Muscle layer of colon (tissue), 2 donors: ENCODE measurements around the gene PAK6.

Source experiments
- H3K27ac ChIP-seq: one replicate; pipeline ENCODE4 v1.7.0; 2013; ENCODE audit warnings: low read depth, mild to moderate bottlenecking, low read length, moderate library complexity
- H3K27me3 ChIP-seq, 2 donors: one replicate each; pipeline ENCODE4 v1.7.0; 2013; ENCODE audit warnings: low read length in 2 of 2, mild to moderate bottlenecking in 2 of 2; ENCODE audit not compliant: insufficient read depth in 2 of 2, control insufficient read depth in 1 of 2
- H3K36me3 ChIP-seq: one replicate; pipeline ENCODE4 v1.7.0; 2013; ENCODE audit warnings: mild to moderate bottlenecking, low read length; ENCODE audit not compliant: insufficient read depth
- H3K4me1 ChIP-seq: one replicate; pipeline ENCODE4 v1.7.0; 2013; ENCODE audit warnings: mild to moderate bottlenecking, low read length; ENCODE audit not compliant: insufficient read depth
- H3K4me3 ChIP-seq, 2 donors: one replicate each; pipeline ENCODE4 v1.7.0; 2013; ENCODE audit warnings: low read length in 2 of 2, low read depth in 1 of 2, mild to moderate bottlenecking in 1 of 2, moderate library complexity in 1 of 2
- H3K9ac ChIP-seq: one replicate; pipeline ENCODE4 v1.7.0; 2013; ENCODE audit warnings: low read length
- H3K9me3 ChIP-seq: one replicate; pipeline ENCODE4 v1.7.0; 2013; ENCODE audit warnings: mild to moderate bottlenecking, low read length
- donor health status: abdominal sarcoma.
- donor health status: Adenocarcinoma of cecum.

Gene PAK6

DNA sequence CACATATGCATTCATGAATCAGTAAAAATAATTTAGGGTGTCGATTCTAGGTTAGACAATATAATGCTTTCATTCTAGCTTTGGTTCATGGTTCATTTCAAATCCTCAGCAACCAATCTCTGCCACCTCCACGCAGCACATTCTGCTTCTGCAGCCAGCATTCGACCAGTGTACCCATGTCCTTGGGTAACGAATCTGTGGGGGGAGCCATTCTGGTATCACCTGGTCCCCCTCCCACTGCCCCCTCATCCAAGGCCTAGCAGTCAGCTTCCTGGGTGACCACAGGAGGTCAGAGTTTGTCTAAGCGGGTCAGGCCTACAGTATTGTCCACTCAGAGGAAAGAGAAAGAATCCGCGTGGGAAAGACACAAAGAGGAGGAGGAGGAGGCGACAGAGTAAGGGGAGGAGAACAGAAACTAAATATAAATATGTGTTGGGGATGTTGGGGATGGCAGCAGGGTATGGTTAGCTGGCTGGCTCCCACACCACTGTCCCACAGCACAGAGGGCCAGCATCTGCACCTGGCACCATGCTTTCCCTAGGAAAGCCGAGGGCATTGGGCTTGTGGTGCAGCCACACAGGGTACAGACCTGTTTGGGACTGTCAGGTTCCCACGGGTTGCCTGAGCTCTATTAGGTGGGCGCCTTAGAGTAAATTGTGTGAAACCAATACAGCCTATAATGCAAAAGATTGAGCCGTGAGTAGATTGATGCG lies 12.1 kb downstream of the PAK6 start:
- H3K4me1 ChIP-seq: peaks cover 5% of the 10 kb centered on the region
- no peak overlapping the region for H3K4me3 ChIP-seq
- H3K36me3 ChIP-seq: no peaks in the 10 kb centered on the region
- H3K27me3 ChIP-seq: peaks cover 0 to 26% of the 10 kb centered on the region in 2 donors
- H3K27ac ChIP-seq: no peak overlapping the region
- H3K9me3 ChIP-seq: no peaks in the 10 kb centered on the region
- H3K9ac ChIP-seq: no peak overlapping the region

GRCh38 chr15:40251486-40252140 lies 12.8 kb downstream of the PAK6 start:
- Histone ChIP-seq H3K4me3 (no peak overlapping the region), H3K4me1 (peaks cover 5% of the 10 kb centered on the region), H3K9ac (no peak overlapping the region), H3K9me3 (no peaks in the 10 kb centered on the region), H3K27ac (no peak overlapping the region), H3K27me3 (peaks cover 0 to 26% of the 10 kb centered on the region in 2 donors), H3K36me3 (no peaks in the 10 kb centered on the region)

DNA sequence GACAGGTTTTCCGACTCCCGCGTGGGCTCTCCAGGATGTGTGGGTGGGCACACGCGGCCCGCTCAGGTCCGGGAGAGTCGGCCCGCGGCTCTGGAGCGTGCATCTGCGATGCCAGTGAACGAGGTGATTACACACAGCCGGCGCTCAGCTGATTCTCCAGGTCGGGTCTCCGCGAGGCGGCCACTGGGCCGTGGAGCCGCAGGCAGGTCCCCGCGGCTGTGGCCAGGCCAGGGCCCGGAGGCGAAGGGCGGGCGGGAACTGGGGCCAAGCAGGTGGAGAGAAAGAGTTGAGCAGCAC lies 13.2 kb downstream of the PAK6 start:
- Histone ChIP-seq H3K4me1 (peaks cover 5% of the 10 kb centered on the region), H3K9ac (no peak overlapping the region), H3K27ac (no peak overlapping the region), H3K9me3 (no peaks in the 10 kb centered on the region), H3K36me3 (no peaks in the 10 kb centered on the region), H3K27me3 (peaks cover 0 to 26% of the 10 kb centered on the region in 2 donors), H3K4me3 (no peak overlapping the region)

DNA sequence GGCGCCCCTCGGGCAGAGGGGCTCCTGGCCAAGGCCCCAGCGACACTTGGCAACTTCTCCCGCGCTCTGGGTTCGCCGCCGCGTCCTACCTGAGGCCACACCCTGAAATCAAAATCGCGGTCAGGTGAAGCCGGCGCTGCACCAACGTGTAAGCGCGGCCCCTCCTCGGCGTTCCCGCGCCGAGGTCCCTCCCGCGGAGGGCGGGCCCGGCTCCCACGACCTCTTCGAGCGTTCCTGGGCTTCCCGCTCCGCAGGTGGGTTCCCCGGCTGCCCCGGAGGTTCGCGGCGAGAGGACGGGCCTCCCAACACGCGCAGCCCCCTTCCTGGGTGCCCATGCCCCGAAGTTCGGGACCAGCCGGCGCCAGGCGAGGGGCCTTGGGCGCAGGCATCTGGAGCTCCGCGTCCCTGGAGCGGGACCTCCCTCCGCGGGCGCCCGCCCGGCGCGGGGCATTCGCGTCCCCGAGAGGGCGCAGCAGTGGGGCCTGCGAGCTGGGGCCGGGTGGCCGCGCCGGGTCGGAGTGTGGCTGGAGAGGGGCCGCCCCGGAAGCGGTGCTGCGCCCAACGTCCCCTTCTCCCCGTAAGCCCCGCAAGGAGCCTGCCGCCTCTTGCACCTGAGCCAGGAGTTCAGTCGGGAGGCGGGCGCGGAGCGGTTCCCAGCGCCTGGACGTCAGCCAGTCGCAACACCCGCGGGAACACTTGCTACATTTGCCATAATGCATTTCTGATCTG lies 13.7 kb downstream of the PAK6 start:
- H3K36me3 ChIP-seq: no peaks in the 10 kb centered on the region
- peaks cover 5% of the 10 kb centered on the region for H3K4me1 ChIP-seq
- H3K9ac ChIP-seq: no peak overlapping the region
- H3K4me3 ChIP-seq: peak overlapping the region; percentile 58 to 61
- H3K9me3 ChIP-seq: no peaks in the 10 kb centered on the region
- H3K27me3 ChIP-seq: peaks cover 0 to 27% of the 10 kb centered on the region in 2 donors
- no peak overlapping the region for H3K27ac ChIP-seq

GRCh38 chr15:40253167-40253790 lies 14.4 kb downstream of the PAK6 start:
- H3K27ac ChIP-seq: no peak overlapping the region
- H3K9me3 ChIP-seq: no peaks in the 10 kb centered on the region
- peaks cover 5% of the 10 kb centered on the region for H3K4me1 ChIP-seq

GRCh38 chr15:40254452-40254851 lies 15.6 kb downstream of the PAK6 start:
- H3K27ac ChIP-seq: no peak overlapping the region
- H3K36me3 ChIP-seq: no peaks in the 10 kb centered on the region
- peaks cover 5% of the 10 kb centered on the region for H3K4me1 ChIP-seq
- H3K4me3 ChIP-seq: no peak overlapping the region
- peaks cover 0 to 33% of the 10 kb centered on the region in 2 donors for H3K27me3 ChIP-seq
- no peak overlapping the region for H3K9ac ChIP-seq
- no peaks in the 10 kb centered on the region for H3K9me3 ChIP-seq

More at GRCh38 chr15:40253167-40253790, 14.4 kb downstream of the PAK6 start:
- peak overlapping the region; percentile 58 to 61 for H3K4me3 ChIP-seq
- H3K36me3 ChIP-seq: no peaks in the 10 kb centered on the region
- H3K9ac ChIP-seq: no peak overlapping the region
- H3K27me3 ChIP-seq: peaks cover 0 to 33% of the 10 kb centered on the region in 2 donors

DNA sequence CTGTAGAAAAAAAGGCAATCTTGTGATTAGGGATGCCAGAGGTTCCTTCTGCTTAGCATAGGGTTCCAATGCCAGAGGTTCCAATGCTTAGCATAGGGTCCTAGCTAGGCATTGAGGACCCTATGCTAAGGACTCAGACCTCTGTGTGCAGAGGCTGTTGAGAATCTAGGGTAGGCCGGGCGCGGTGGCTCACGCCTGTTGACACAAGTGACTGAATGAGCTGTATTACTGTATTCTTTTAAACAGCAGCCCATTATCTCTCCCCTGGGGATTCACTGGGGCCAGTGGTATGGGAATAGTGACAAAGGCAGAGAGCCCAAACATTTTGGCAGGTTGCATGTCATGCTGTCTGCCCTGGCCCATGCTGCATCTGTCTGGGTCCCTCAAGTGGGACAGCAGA lies 16.2 kb downstream of the PAK6 start:
- Histone ChIP-seq H3K4me1 (peaks cover 5% of the 10 kb centered on the region), H3K27ac (no peak overlapping the region), H3K27me3 (peaks cover 0 to 33% of the 10 kb centered on the region in 2 donors), H3K9me3 (no peaks in the 10 kb centered on the region), H3K4me3 (no peak overlapping the region), H3K9ac (no peak overlapping the region), H3K36me3 (no peaks in the 10 kb centered on the region)

DNA sequence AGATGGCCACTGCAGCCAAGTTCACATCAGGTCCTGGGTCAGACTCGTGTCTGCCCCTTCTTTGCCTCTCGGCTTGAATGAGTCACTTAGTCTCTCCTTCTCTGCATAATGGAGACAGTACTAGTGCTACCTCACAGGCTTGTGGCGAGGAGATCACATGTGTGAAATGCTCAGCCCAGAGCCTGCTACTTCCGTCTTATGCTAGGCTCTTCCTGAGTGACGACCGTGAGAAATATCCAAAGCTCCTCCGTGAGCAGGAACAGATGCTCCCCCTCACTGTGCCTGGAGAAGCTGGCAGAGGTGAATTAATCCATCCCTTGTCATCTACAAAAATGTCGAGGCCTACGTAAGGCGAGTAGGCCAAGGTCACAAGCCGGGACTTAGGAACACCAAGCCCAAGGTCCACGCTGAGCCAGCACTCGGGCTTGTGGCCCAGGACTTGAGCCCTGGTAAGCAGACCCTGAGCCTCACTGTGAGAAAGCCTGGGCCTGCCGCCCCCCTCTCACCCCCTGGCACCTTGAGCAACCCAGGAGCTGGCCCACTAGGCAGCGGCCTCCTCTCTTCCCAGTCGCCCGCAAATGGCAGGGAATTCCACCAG lies 17.9 kb downstream of the PAK6 start:
- Histone ChIP-seq H3K27me3 (peaks cover 0 to 33% of the 10 kb centered on the region in 2 donors), H3K27ac (no peak overlapping the region), H3K9me3 (no peaks in the 10 kb centered on the region), H3K9ac (no peak overlapping the region), H3K4me1 (peaks cover 5% of the 10 kb centered on the region), H3K36me3 (no peaks in the 10 kb centered on the region), H3K4me3 (no peak overlapping the region)

GRCh38 chr15:40257656-40258450 lies 19.0 kb downstream of the PAK6 start:
- H3K27me3 ChIP-seq: peaks cover 0 to 26% of the 10 kb centered on the region in 2 donors
- H3K9ac ChIP-seq: no peak overlapping the region
- no peaks in the 10 kb centered on the region for H3K9me3 ChIP-seq
- no peaks in the 10 kb centered on the region for H3K36me3 ChIP-seq
- no peak overlapping the region for H3K4me3 ChIP-seq
- peaks cover 5% of the 10 kb centered on the region for H3K4me1 ChIP-seq
- no peak overlapping the region for H3K27ac ChIP-seq

DNA sequence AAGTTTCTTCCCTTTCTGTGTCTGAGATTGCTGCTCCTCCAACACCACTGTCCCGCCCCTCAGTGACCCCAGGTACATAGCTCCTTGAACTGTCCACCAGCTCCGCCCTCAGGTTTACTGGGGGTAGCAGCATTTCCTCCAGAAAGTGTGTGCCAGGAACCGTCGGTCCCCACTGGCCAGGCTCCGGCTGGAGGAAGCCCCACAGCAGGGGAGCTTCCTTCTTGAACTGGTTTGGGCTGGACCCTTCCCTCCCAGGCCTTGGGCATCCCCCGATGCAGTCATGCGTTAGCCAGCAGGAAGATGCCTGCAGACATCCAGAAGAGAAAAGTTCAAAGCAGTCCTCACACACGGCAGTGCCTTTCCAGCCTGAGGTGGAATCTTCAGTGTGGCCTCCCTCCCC lies 19.7 kb downstream of the PAK6 start:
- Histone ChIP-seq H3K4me3 (no peak overlapping the region), H3K27me3 (peaks cover 0 to 19% of the 10 kb centered on the region in 2 donors), H3K27ac (no peak overlapping the region), H3K9ac (no peak overlapping the region), H3K4me1 (no peaks in the 10 kb centered on the region), H3K36me3 (no peaks in the 10 kb centered on the region), H3K9me3 (no peaks in the 10 kb centered on the region)
